GM12873 (cell line): ENCODE results near the gene FGF12.

Experiments
- CTCF ChIP-seq: IDR thresholded peaks from 2 replicates; pipeline ENCODE4 v1.5.1; 2012; ENCODE audit warnings: low read depth, mild to moderate bottlenecking, moderate library complexity, low read length, control low read depth; ENCODE audit not compliant: insufficient read depth; ENCODE audit errors: missing control alignments

Gene FGF12

GRCh38 chr3:192364316-192364715 is 363.0 kb downstream of the FGF12 start:
- no peak for TF ChIP-seq CTCF

- no peak for TF ChIP-seq CTCF
Observed at GRCh38 chr3:192354687-192355086, 372.7 kb downstream of the FGF12 start.

GRCh38 chr3:192352142-192352541 is 375.2 kb downstream of the FGF12 start:
- TF ChIP-seq CTCF: no peak

- no peak for TF ChIP-seq CTCF
Observed at GRCh38 chr3:192351441-192351840, 375.9 kb downstream of the FGF12 start.

- TF ChIP-seq CTCF: no peak
Observed at GRCh38 chr3:192340031-192340430, 387.3 kb downstream of the FGF12 start.

GRCh38 chr3:192339214-192339613 is 388.1 kb downstream of the FGF12 start:
- no peak for TF ChIP-seq CTCF

GRCh38 chr3:192336286-192336685 is 391.1 kb downstream of the FGF12 start:
- TF ChIP-seq CTCF: no peak
